Smooth muscle cell (in vitro differentiated cells): ENCODE results near the gene KLHL30. TPM values are rescaled to one million over a fixed set of nuclear protein-coding genes. Genes with fewer than 3 reads are reported as not detected.

Experiments used
- DNase-seq: peaks from one replicate; lab custom pipeline; 2025; ENCODE audit not compliant: unreplicated experiment; lab: John Stamatoyannopoulos, UW
- H2AFZ ChIP-seq: fragments of 200-600 bp; sonication (generic); 2 replicates; pipeline ENCODE4 v1.6.0; 2016; ENCODE audit warnings: antibody characterized with exemption, low read depth, mild to moderate bottlenecking
- H3F3A ChIP-seq: fragments of 200-600 bp; sonication (generic); 2 replicates; pipeline ENCODE4 v1.6.0; 2017; ENCODE audit warnings: antibody characterized with exemption, low read depth
- H3K27ac ChIP-seq: fragments of 200-600 bp; sonication (generic); 2 replicates; pipeline ENCODE4 v1.5.1; 2016; ENCODE audit warnings: low read depth, mild to moderate bottlenecking
- H3K27me3 ChIP-seq: fragments of 200-600 bp; sonication (generic); 2 replicates; pipeline ENCODE4 v1.6.1; 2016; ENCODE audit warnings: low read depth, mild to moderate bottlenecking
- H3K36me3 ChIP-seq: fragments of 200-600 bp; sonication (generic); 2 replicates; pipeline ENCODE4 v1.5.1; 2016; ENCODE audit warnings: low read depth
- H3K4me1 ChIP-seq: fragments of 200-600 bp; sonication (generic); 2 replicates; pipeline ENCODE4 v1.5.1; 2016; ENCODE audit warnings: low read depth
- H3K4me2 ChIP-seq: fragments of 200-600 bp; sonication (generic); 2 replicates; pipeline ENCODE4 v1.6.0; 2016; ENCODE audit warnings: mild to moderate bottlenecking
- H3K4me3 ChIP-seq: fragments of 200-600 bp; sonication (generic); 2 replicates; pipeline ENCODE4 v1.5.1; 2016; ENCODE audit warnings: mild to moderate bottlenecking
- H3K79me2 ChIP-seq: fragments of 200-600 bp; sonication (generic); 2 replicates; pipeline ENCODE4 v1.6.0; 2016; ENCODE audit warnings: low read depth, mild to moderate bottlenecking
- H3K9ac ChIP-seq: fragments of 200-600 bp; sonication (generic); 2 replicates; pipeline ENCODE4 v1.6.0; 2016; ENCODE audit warnings: low read depth
- H3K9me3 ChIP-seq: fragments of 200-600 bp; sonication (generic); replicated peaks from 2 replicates; pipeline ENCODE4 v1.5.1; 2016; ENCODE audit warnings: low read depth
- H4K20me1 ChIP-seq: fragments of 200-600 bp; sonication (generic); 2 replicates; pipeline ENCODE4 v1.6.0; 2016; ENCODE audit warnings: low read depth
- WGBS: methylation state at CpG from one replicate; pipeline ENCODE4 v1.1.7; 2016; ENCODE audit warnings: low lambda C conversion rate; 5-methylcytosine and 5-hydroxymethylcytosine counted together
- polyA plus RNA-seq: library from polyadenylated mRNA; unstranded; fragments of >200 nt; fragmentation: Nextera tagmentation; extraction: Ambion mirVana; gene quantifications from 2 replicates; pipeline ENCODE4 v1.2.1, GENCODE V29; 2016
- total RNA-seq: library from RNA; depleted of rRNA; stranded (reverse); fragments of >200 nt; gene quantifications from 2 replicates; pipeline ENCODE4 v1.2.3, GENCODE V29; 2014
- TF ChIP-seq, protein P1 (sequence below): fragments of 200-600 bp; sonication (generic); IDR thresholded peaks from 2 replicates; pipeline ENCODE4 v1.5.1; 2017; ENCODE audit warnings: borderline replicate concordance, mild to moderate bottlenecking, antibody characterized with exemption; ENCODE audit not compliant: insufficient read depth, poor library complexity, severe bottlenecking

KLHL30 gene
- total and polyA plus RNA-seq, 2 experiments from 2014 or later, result 0.31 TPM; not detected in 1

DNA sequence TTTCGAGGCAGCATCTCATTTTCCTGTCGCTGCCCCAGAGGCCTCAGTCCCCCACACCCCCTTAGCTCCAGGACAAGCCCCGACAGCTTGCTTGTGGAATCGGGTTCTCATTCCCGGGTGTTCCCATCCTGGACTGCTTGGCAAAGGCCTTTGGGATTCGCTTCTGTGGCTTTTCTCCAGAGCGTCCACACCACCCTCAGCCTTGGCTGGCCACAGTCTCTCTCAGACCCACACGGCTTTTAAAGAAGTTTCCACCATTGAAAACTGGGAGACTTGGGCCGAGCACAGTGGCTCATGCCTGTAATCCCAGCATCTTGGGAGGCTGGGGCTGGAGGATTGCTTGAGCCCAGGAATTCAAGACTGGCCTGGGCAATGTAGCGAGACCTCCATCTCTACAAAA, 35.6 kb upstream of the KLHL30 start:
- H3K9ac ChIP-seq, result no peak overlapping the region
- no peak overlapping the region for H3K27ac ChIP-seq
- DNase-seq, result no peak

DNA sequence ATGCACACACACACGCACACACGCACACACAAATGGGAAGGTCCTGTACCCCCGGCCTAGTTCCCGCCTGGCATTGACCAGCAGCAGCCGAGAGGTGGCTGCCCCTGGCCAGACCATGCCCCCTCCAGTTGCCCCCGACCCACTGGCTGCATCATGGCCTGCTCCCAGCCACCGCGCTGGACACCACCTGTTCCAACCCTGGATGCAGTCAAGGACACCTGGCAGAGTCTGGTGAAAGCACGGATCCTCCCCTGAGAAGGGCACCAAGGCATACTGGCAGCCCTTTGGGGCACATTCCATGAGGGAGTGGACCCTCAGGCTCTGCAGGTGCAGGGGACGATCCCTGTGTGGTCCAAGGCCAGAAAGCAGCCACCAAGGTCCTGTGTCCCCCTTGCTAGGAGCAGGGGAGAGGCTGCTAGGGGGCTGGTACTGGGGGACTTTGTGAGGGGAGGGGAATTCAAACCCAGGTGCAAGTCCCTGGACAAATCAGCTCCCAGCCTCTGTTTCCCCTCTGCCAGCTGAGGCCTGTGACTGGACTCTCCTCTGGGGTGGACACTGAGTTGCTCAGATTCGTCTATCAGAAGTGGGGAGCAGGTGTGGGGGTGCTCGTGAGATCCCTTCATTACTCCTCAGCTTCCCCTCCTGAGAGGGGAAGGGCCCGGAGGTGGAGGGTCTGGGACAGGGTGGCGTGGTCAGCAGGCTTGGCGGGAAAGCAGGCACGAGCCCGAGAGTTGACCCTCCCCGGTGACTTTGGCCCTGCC, 34.8 kb upstream of the KLHL30 start:
- no peaks in the 10 kb centered on the region for H4K20me1 ChIP-seq
- no peaks in the 10 kb centered on the region for H3K79me2 ChIP-seq
- H2AFZ ChIP-seq, result no peak overlapping the region
- no peak overlapping the region for H3K4me2 ChIP-seq
- H3K9ac ChIP-seq, result no peak overlapping the region
- 94% methylated on average over 18 of the region's 18 CpGs for WGBS
- no peak overlapping the region for H3K27ac ChIP-seq
- no peaks in the 10 kb centered on the region for H3F3A ChIP-seq
- no peak overlapping the region for H3K4me3 ChIP-seq
- TF ChIP-seq, protein P1, sequence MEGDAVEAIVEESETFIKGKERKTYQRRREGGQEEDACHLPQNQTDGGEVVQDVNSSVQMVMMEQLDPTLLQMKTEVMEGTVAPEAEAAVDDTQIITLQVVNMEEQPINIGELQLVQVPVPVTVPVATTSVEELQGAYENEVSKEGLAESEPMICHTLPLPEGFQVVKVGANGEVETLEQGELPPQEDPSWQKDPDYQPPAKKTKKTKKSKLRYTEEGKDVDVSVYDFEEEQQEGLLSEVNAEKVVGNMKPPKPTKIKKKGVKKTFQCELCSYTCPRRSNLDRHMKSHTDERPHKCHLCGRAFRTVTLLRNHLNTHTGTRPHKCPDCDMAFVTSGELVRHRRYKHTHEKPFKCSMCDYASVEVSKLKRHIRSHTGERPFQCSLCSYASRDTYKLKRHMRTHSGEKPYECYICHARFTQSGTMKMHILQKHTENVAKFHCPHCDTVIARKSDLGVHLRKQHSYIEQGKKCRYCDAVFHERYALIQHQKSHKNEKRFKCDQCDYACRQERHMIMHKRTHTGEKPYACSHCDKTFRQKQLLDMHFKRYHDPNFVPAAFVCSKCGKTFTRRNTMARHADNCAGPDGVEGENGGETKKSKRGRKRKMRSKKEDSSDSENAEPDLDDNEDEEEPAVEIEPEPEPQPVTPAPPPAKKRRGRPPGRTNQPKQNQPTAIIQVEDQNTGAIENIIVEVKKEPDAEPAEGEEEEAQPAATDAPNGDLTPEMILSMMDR, result no peak
- no peaks in the 10 kb centered on the region for H3K27me3 ChIP-seq
- H3K4me1 ChIP-seq, result no peaks in the 10 kb centered on the region
- no peaks in the 10 kb centered on the region for H3K9me3 ChIP-seq
- DNase-seq, result no peak
- H3K36me3 ChIP-seq, result no peaks in the 10 kb centered on the region

More for the DNA sequence above, 35.6 kb upstream of the KLHL30 start:
- Histone ChIP-seq H3K79me2 (no peaks in the 10 kb centered on the region), H2AFZ (no peak overlapping the region), H4K20me1 (no peaks in the 10 kb centered on the region), H3K4me3 (no peak overlapping the region), H3K36me3 (no peaks in the 10 kb centered on the region), H3K4me2 (no peak overlapping the region), H3F3A (no peaks in the 10 kb centered on the region), H3K4me1 (no peaks in the 10 kb centered on the region), H3K9me3 (no peaks in the 10 kb centered on the region), H3K27me3 (no peaks in the 10 kb centered on the region)
- TF ChIP-seq, protein P1, result no peak
- 89% methylated on average over 10 of the region's 10 CpGs for WGBS

DNA sequence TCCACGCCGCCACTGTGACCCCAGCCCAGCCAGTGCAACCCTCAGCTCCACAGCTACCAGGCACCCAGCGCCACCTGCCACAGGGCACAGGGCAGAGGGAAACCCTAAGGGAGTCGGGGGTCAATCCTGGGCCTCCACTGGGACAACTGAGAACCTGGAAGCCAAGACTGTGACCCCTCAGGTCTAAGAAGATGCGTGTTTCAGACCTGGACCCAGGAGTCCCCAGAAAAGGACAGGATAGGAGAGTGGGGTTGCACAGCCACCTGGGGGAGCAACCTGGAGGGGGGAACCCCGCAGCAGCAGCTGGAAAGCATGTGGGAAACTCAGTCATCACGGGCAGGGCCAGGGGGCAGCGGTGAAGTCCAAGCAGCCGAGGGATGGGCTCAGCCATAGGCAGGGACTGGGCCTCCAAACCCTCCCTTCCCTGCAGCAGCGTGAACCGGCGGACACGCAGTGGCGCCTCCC, 34.2 kb upstream of the KLHL30 start:
- H3K4me3 ChIP-seq, result no peak overlapping the region
- no peak overlapping the region for H3K9ac ChIP-seq
- H3K27me3 ChIP-seq, result no peaks in the 10 kb centered on the region
- H4K20me1 ChIP-seq, result no peaks in the 10 kb centered on the region
- no peaks in the 10 kb centered on the region for H3K9me3 ChIP-seq
- no peak for DNase-seq
- 88% methylated on average over 14 of the region's 14 CpGs for WGBS
- TF ChIP-seq, protein P1, result no peak
- H3K36me3 ChIP-seq, result no peaks in the 10 kb centered on the region
- no peaks in the 10 kb centered on the region for H3F3A ChIP-seq
- no peaks in the 10 kb centered on the region for H3K79me2 ChIP-seq
- H3K4me1 ChIP-seq, result no peaks in the 10 kb centered on the region
- no peak overlapping the region for H3K4me2 ChIP-seq
- H3K27ac ChIP-seq, result no peak overlapping the region
- no peak overlapping the region for H2AFZ ChIP-seq
